Lung (tissue), 12 donors: ENCODE measurements around the gene VARS2. TPM values are rescaled to one million over a fixed set of nuclear protein-coding genes. Genes with fewer than 3 reads are reported as not detected.

Experiments used
- ATAC-seq: fragments of 200-7000 bp; cut with Tn5 transposase; one replicate; pipeline ENCODE4 v1.9.1; 2020; ENCODE audit warnings: moderate number of reproducible peaks; ENCODE audit not compliant: insufficient read depth, low FRiP score
- DNase-seq, 3 donors: peaks; one replicate each; pipeline ENCODE4 v3.0.0-alpha.2; 2013 to 2017
- H3K27ac ChIP-seq, 2 donors: one replicate each; pipeline ENCODE4 v1.5.1; 2013; ENCODE audit warnings: mild to moderate bottlenecking in 2 of 2, moderate library complexity in 2 of 2, control low read depth in 1 of 2, inconsistent platforms in 1 of 2, low read depth in 1 of 2, low read length in 1 of 2
- H3K27me3 ChIP-seq, 3 donors: one replicate each; pipeline ENCODE4 v1.5.1; 2013; ENCODE audit warnings: low read length in 2 of 3; ENCODE audit not compliant: control insufficient read depth in 3 of 3, insufficient read depth in 3 of 3
- H3K36me3 ChIP-seq, 4 donors: one replicate each; pipeline ENCODE4 v1.5.1; 2013; ENCODE audit warnings: low read length in 4 of 4, mild to moderate bottlenecking in 1 of 4, moderate library complexity in 1 of 4; ENCODE audit not compliant: control insufficient read depth in 4 of 4, insufficient read depth in 4 of 4
- H3K4me1 ChIP-seq, 5 donors: one replicate each; pipeline ENCODE4 v1.5.1; 2013; ENCODE audit warnings: low read length in 5 of 5, mild to moderate bottlenecking in 2 of 5, moderate library complexity in 1 of 5; ENCODE audit not compliant: control insufficient read depth in 5 of 5, insufficient read depth in 5 of 5
- H3K4me3 ChIP-seq: one replicate; pipeline ENCODE4 v1.5.1; 2013; ENCODE audit warnings: mild to moderate bottlenecking, control low read depth, moderate library complexity
- H3K9ac ChIP-seq, 2 donors: one replicate each; pipeline ENCODE4 v1.5.1; 2013; ENCODE audit warnings: low read length in 2 of 2, control low read depth in 1 of 2; ENCODE audit not compliant: insufficient read depth in 1 of 2
- H3K9me3 ChIP-seq, 4 donors: one replicate each; pipeline ENCODE4 v1.5.1; 2013; ENCODE audit warnings: low read length in 3 of 4, mild to moderate bottlenecking in 1 of 4, moderate library complexity in 1 of 4; ENCODE audit not compliant: control insufficient read depth in 4 of 4, insufficient read depth in 3 of 4
- CTCF ChIP-seq: IDR thresholded peaks from 2 replicates; pipeline ENCODE4 v1.5.1; 2012; ENCODE audit warnings: mild to moderate bottlenecking; ENCODE audit errors: control extremely low read depth, extremely low read depth
- WGBS, 2 donors: extraction: QIAGEN DNeasy Blood & Tissue Kit; methylation state at CpG; one replicate each; pipeline ENCODE4 v1.1.7; 2013; 5-methylcytosine and 5-hydroxymethylcytosine counted together
- polyA plus RNA-seq, 2 donors: library from polyadenylated mRNA; stranded (reverse); fragments of 200-250 nt; gene quantifications; one replicate each; pipeline ENCODE4 v1.2.1, GENCODE V29; 2013
- total RNA-seq, 2 donors: library from RNA; depleted of rRNA in 1 of 2; stranded (reverse); fragments of >200 nt in 1 of 2; gene quantifications; one replicate each; pipeline ENCODE4 v1.2.1, GENCODE V29; 2014 to 2021
- donor health status: control.
- donor health status: control.
- donor health status: Bipolar disorder and iron deficiency.
- donor health status: healthy.
- donor health status: DM: yes; HTN: yes; CAD: no.

VARS2 gene
- total and polyA plus RNA-seq, 4 donors: 17.4 to 38.4 (median 25.5) TPM

- no peaks in the 10 kb centered on the region for H3K36me3 ChIP-seq
- no peaks in the 10 kb centered on the region for H3K27me3 ChIP-seq
- no peaks in the 10 kb centered on the region for H3K9me3 ChIP-seq
- no peak overlapping the region for H3K4me3 ChIP-seq
- no peak overlapping the region for H3K27ac ChIP-seq
- peaks cover 0 to 27% (median 4%) of the 10 kb centered on the region in 5 donors for H3K4me1 ChIP-seq
- TF ChIP-seq CTCF: no peak
- ATAC-seq (no peak), DNase-seq (peak in 2 of 3 donors; percentile 60 to 78)
- H3K9ac ChIP-seq: no peak overlapping the region
- WGBS, 2 donors: 66 to 84% methylated on average over 4 of the region's 4 CpGs
Observed at GRCh38 chr6:30876039-30876730, 37.9 kb upstream of the VARS2 start.

- H3K27ac ChIP-seq: peak overlapping the region; percentile 2 to 80
- H3K36me3 ChIP-seq: no peaks in the 10 kb centered on the region
- H3K9me3 ChIP-seq: no peaks in the 10 kb centered on the region
- H3K4me3 ChIP-seq: no peak overlapping the region
- DNase-seq: peak; percentile 92 to 96 (median 96)
- ATAC-seq: peak; percentile 90
- H3K4me1 ChIP-seq: peaks cover 0 to 42% (median 16%) of the 10 kb centered on the region in 5 donors
- TF ChIP-seq CTCF: peak; percentile 93
- WGBS, 2 donors: 15 to 16% methylated on average over 15 of the region's 15 CpGs
- no peaks in the 10 kb centered on the region for H3K27me3 ChIP-seq
- peak overlapping the region in 1 of 2 donors; percentile 97 for H3K9ac ChIP-seq
Observed at GRCh38 chr6:30877419-30878262, 36.4 kb upstream of the VARS2 start.

- ATAC-seq: no peak
- Histone ChIP-seq H3K36me3 (no peaks in the 10 kb centered on the region), H3K4me1 (peaks cover 0 to 54% (median 22%) of the 10 kb centered on the region in 5 donors), H3K27me3 (no peaks in the 10 kb centered on the region), H3K4me3 (no peak overlapping the region), H3K9me3 (no peaks in the 10 kb centered on the region), H3K27ac (no peak overlapping the region), H3K9ac (no peak overlapping the region)
- WGBS, 2 donors: 86 to 92% methylated on average over 8 of the region's 8 CpGs
- no peak for DNase-seq
- TF ChIP-seq CTCF: no peak
Observed at GRCh38 chr6:30879684-30880427, 34.2 kb upstream of the VARS2 start.
